SK-N-MC (cell line): Measurements from ENCODE around the gene ZNF526.

ENCODE experiments used
- DNase-seq: peaks from one replicate; pipeline ENCODE4 v3.0.0-alpha.2; 2011; ENCODE audit warnings: low read depth, low spot score
- H3K27ac ChIP-seq: fragments of 200-600 bp; sonication (generic); 2 replicates; pipeline ENCODE4 v1.5.1; 2016; ENCODE audit warnings: mixed run types
- H3K36me3 ChIP-seq: fragments of 200-600 bp; sonication (generic); 2 replicates; pipeline ENCODE4 v1.6.1; 2017; ENCODE audit warnings: antibody characterized with exemption, low read length, mixed read lengths; ENCODE audit not compliant: insufficient read depth
- H3K4me3 ChIP-seq: fragments of 200-600 bp; sonication (generic); 2 replicates; pipeline ENCODE4 v1.5.1; 2016
- H3K9ac ChIP-seq: fragments of 200-600 bp; sonication (generic); 2 replicates; pipeline ENCODE4 v1.8.0; 2017; ENCODE audit warnings: mixed run types, mixed read lengths; ENCODE audit not compliant: insufficient read length
- H3K9me3 ChIP-seq: fragments of 200-600 bp; sonication (generic); 2 replicates; pipeline ENCODE4 v1.6.1; 2017; ENCODE audit warnings: low read depth, mild to moderate bottlenecking, antibody characterized with exemption, low read length, moderate library complexity, mixed read lengths
- EZH2 ChIP-seq: fragments of 200-600 bp; sonication (generic); IDR thresholded peaks from one replicate; pipeline ENCODE4 v1.6.1; 2017; ENCODE audit warnings: antibody characterized with exemption
- FOXP2 ChIP-seq: optimal IDR thresholded peaks from 2 replicates; pipeline ENCODE3; 2011; ENCODE audit warnings: mild to moderate bottlenecking, moderate library complexity; ENCODE audit not compliant: insufficient read depth; ENCODE audit errors: extremely low read length, control extremely low read depth
- POLR2AphosphoS5 ChIP-seq: IDR thresholded peaks from 2 replicates; pipeline ENCODE4 v1.6.1; 2012; ENCODE audit warnings: mild to moderate bottlenecking, low read depth, low read length, borderline replicate concordance

Gene ZNF526

GRCh38 chr19:42245231-42245630 is 25.1 kb downstream of the ZNF526 start:
- Histone ChIP-seq H3K9ac (no peak overlapping the region), H3K36me3 (peaks cover 15% of the 10 kb centered on the region), H3K9me3 (no peaks in the 10 kb centered on the region), H3K27ac (no peak overlapping the region), H3K4me3 (peak overlapping the region; percentile 89; the same call in 1 of the 2 replicates)
- no peak for DNase-seq
- no peak for TF ChIP-seq EZH2
- TF ChIP-seq POLR2AphosphoS5, result no peak
- TF ChIP-seq FOXP2, result no peak

GRCh38 chr19:42246143-42246921 is 26.2 kb downstream of the ZNF526 start:
- Histone ChIP-seq H3K36me3 (peaks cover 18% of the 10 kb centered on the region), H3K9ac (no peak overlapping the region), H3K4me3 (no peak overlapping the region), H3K27ac (peak overlapping the region; percentile 83), H3K9me3 (no peaks in the 10 kb centered on the region)
- DNase-seq, result no peak
- no peak for TF ChIP-seq EZH2
- TF ChIP-seq POLR2AphosphoS5, result no peak; the same call in none of the 2 replicates
- TF ChIP-seq FOXP2, result no peak

- no peak for DNase-seq
- Histone ChIP-seq H3K9ac (no peak overlapping the region), H3K36me3 (peaks cover 18% of the 10 kb centered on the region), H3K9me3 (no peaks in the 10 kb centered on the region), H3K27ac (peak overlapping the region; percentile 83), H3K4me3 (no peak overlapping the region)
- no peak for TF ChIP-seq EZH2
- peak; percentile 14 for TF ChIP-seq POLR2AphosphoS5
These were observed 27.0 kb downstream of the ZNF526 start for GRCh38 chr19:42246922-42247639.

- peak overlapping the region; percentile 80 for H3K27ac ChIP-seq
- H3K4me3 ChIP-seq, result no peak overlapping the region
- TF ChIP-seq FOXP2, result no peak
- no peak; the same call in 1 of the 2 replicates for TF ChIP-seq POLR2AphosphoS5
- TF ChIP-seq EZH2, result no peak
- no peak for DNase-seq
- H3K9ac ChIP-seq, result no peak overlapping the region
- H3K36me3 ChIP-seq, result peaks cover 18% of the 10 kb centered on the region
- no peaks in the 10 kb centered on the region for H3K9me3 ChIP-seq
These were observed 27.6 kb downstream of the ZNF526 start for GRCh38 chr19:42247640-42248199.

- H3K4me3 ChIP-seq, result no peak overlapping the region
- H3K9me3 ChIP-seq, result no peaks in the 10 kb centered on the region
- peak overlapping the region; percentile 80 for H3K27ac ChIP-seq
- DNase-seq, result no peak
- TF ChIP-seq EZH2, result no peak
- TF ChIP-seq FOXP2, result no peak
- TF ChIP-seq POLR2AphosphoS5, result peak; percentile 60
- H3K9ac ChIP-seq, result no peak overlapping the region
- H3K36me3 ChIP-seq, result peaks cover 18% of the 10 kb centered on the region
These were observed 28.4 kb downstream of the ZNF526 start for GRCh38 chr19:42248270-42249148.

- no peaks in the 10 kb centered on the region for H3K9me3 ChIP-seq
- TF ChIP-seq FOXP2 (no peak), EZH2 (no peak), POLR2AphosphoS5 (no peak; the same call in 1 of the 2 replicates)
- peak overlapping the region; percentile 81 for H3K27ac ChIP-seq
- DNase-seq, result no peak
- no peak overlapping the region for H3K9ac ChIP-seq
- peaks cover 18% of the 10 kb centered on the region for H3K36me3 ChIP-seq
- H3K4me3 ChIP-seq, result no peak overlapping the region
These were observed 29.1 kb downstream of the ZNF526 start for GRCh38 chr19:42249149-42249750.

- H3K4me3 ChIP-seq, result no peak overlapping the region
- peak overlapping the region; percentile 81 for H3K27ac ChIP-seq
- H3K9ac ChIP-seq, result no peak overlapping the region
- TF ChIP-seq POLR2AphosphoS5 (no peak), EZH2 (no peak), FOXP2 (no peak)
- peaks cover 18% of the 10 kb centered on the region for H3K36me3 ChIP-seq
- no peaks in the 10 kb centered on the region for H3K9me3 ChIP-seq
- no peak for DNase-seq
These were observed 29.7 kb downstream of the ZNF526 start for GRCh38 chr19:42249769-42250168.

- Histone ChIP-seq H3K9me3 (no peaks in the 10 kb centered on the region), H3K9ac (peak overlapping the region; percentile 19), H3K4me3 (peak overlapping the region; percentile 72), H3K36me3 (peaks cover 18% of the 10 kb centered on the region), H3K27ac (peak overlapping the region; percentile 81)
- DNase-seq, result no peak
- TF ChIP-seq FOXP2 (no peak), EZH2 (no peak), POLR2AphosphoS5 (no peak)
These were observed 30.1 kb downstream of the ZNF526 start for GRCh38 chr19:42250183-42250665.
